ENCODE measurements around the gene RASA3. TPM values are rescaled to one million over a fixed set of nuclear protein-coding genes. Genes with fewer than 3 reads are reported as not detected.
A peak's percentile ranks its signal among the peaks of the same experiment; 100 is the strongest.

RASA3 gene
- total RNA-seq, 3 donors from 2014 or later (not counting 1 experiment from before 2014, with no cell fraction given), result 252 to 277 (median 274) TPM

DNA sequence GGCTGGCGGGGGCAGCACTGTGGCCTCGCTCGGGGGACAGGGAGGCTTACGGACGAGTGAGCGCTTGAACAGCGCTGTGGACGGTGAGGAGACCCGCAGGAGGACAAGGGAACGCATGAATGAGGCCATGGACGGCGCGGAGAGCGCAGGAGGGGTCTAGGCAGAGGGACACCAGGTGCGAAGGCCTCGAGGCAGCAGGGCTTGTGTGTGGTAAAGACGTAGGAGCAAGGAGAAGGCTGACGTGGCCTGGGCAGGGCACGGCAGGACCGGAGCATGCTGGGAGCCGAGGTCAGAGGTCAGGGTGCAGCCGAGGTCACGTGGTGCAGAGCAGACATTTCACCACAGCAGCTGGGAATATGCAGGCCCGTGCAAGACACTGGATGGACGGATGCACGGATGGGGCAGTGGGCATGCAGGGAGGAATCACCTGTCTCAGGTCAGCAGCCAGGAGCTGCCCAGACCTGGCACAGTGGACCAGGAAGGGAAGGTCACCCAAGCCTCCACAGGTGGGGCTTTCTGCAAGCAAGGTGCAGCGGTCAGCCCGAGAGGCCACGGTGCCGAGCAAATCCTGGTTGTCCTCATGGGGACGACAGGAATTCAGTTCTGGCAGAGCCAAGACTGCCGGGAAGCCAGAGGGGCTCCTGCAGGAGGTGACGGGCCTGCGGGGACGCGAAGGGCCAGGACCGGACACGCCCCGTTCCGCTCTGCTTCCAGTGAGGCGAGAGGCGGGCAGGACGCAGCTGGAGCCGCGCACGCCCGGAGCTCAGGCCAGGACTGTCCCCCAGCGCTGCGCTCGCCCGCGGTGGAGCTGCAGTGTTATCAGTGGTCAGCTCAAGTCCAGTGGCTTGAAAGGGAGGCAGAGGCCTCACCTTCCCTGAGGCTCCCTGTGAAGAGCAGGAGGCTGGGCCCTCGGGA lies 72.2 kb downstream of the RASA3 start:
- no peak overlapping the region for H3K27ac ChIP-seq (ENCODE audit: low read length)
- peak overlapping the region; percentile 72 to 87 for H3K27ac Mint-ChIP-seq
- peaks cover 66 to 83% of the 10 kb centered on the region in 2 donors for H3K4me1 Mint-ChIP-seq
- no peaks in the 10 kb centered on the region for H3K9me3 ChIP-seq (ENCODE audit: control insufficient read depth, insufficient read depth, low read length)
- H3K9me3 Mint-ChIP-seq, result no peaks in the 10 kb centered on the region
- H3K36me3 ChIP-seq (ENCODE audit: control insufficient read depth, insufficient read depth, low read length), result peaks cover 38% of the 10 kb centered on the region
- no peaks in the 10 kb centered on the region for H3K27me3 ChIP-seq (ENCODE audit: control insufficient read depth, insufficient read depth, low read length)
- peaks cover 85% of the 10 kb centered on the region for H3K4me1 ChIP-seq (ENCODE audit: control insufficient read depth, insufficient read depth, low read length)
- no peaks in the 10 kb centered on the region for H3K36me3 Mint-ChIP-seq
- no peak for ATAC-seq
- TF ChIP-seq CTCF (IDR thresholded peaks at IDR 0.05), result no peak
- H3K4me3 ChIP-seq (ENCODE audit: low read length), result no peak overlapping the region
- DNase-seq, result no peak
- H3K4me3 Mint-ChIP-seq, result peak overlapping the region; percentile 59
- WGBS (ENCODE audit: insufficient coverage), result 95% methylated on average over 53 of the region's 53 CpGs
- no peaks in the 10 kb centered on the region for H3K27me3 Mint-ChIP-seq (ENCODE audit: low read depth in 2 of 2)
- intact Hi-C loops (cut with micrococcal nuclease), result no loop called here

DNA sequence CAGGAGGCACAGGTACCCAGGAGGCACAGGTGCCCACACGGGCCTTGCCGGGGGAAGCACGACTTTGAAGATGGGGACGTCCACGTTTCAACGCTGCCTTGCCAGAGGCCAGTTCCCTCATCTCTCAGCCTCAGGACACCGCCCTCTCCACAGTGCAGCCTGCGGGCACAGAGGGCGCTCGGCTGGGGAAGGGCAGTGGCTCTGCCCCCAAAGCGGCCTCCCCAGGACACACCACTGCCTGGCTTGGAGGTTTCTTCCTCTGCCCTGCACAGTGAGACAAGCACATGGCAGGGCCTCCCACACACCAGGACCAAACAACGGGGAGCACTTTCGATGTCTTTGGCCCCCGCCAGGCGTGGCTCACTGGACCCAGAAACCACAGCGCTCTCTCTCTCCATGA lies 73.0 kb downstream of the RASA3 start:
- no peak overlapping the region for H3K4me3 ChIP-seq (ENCODE audit: low read length)
- no peaks in the 10 kb centered on the region for H3K9me3 Mint-ChIP-seq
- H3K4me1 Mint-ChIP-seq, result peaks cover 65 to 77% of the 10 kb centered on the region in 2 donors
- intact Hi-C loops (cut with micrococcal nuclease), result no loop called here
- H3K36me3 Mint-ChIP-seq, result no peaks in the 10 kb centered on the region
- WGBS (ENCODE audit: insufficient coverage), result 94% methylated on average over 16 of the region's 16 CpGs
- H3K9me3 ChIP-seq (ENCODE audit: control insufficient read depth, insufficient read depth, low read length), result no peaks in the 10 kb centered on the region
- no peak for DNase-seq
- H3K4me3 Mint-ChIP-seq, result peak overlapping the region; percentile 59
- peaks cover 46% of the 10 kb centered on the region for H3K36me3 ChIP-seq (ENCODE audit: control insufficient read depth, insufficient read depth, low read length)
- H3K4me1 ChIP-seq (ENCODE audit: control insufficient read depth, insufficient read depth, low read length), result peaks cover 84% of the 10 kb centered on the region
- H3K27me3 ChIP-seq (ENCODE audit: control insufficient read depth, insufficient read depth, low read length), result no peaks in the 10 kb centered on the region
- ATAC-seq, result no peak
- no peak for TF ChIP-seq CTCF (IDR thresholded peaks at IDR 0.05)
- H3K27me3 Mint-ChIP-seq (ENCODE audit: low read depth in 2 of 2), result no peaks in the 10 kb centered on the region
- peak overlapping the region; percentile 72 to 87 for H3K27ac Mint-ChIP-seq
- no peak overlapping the region for H3K27ac ChIP-seq (ENCODE audit: low read length)

DNA sequence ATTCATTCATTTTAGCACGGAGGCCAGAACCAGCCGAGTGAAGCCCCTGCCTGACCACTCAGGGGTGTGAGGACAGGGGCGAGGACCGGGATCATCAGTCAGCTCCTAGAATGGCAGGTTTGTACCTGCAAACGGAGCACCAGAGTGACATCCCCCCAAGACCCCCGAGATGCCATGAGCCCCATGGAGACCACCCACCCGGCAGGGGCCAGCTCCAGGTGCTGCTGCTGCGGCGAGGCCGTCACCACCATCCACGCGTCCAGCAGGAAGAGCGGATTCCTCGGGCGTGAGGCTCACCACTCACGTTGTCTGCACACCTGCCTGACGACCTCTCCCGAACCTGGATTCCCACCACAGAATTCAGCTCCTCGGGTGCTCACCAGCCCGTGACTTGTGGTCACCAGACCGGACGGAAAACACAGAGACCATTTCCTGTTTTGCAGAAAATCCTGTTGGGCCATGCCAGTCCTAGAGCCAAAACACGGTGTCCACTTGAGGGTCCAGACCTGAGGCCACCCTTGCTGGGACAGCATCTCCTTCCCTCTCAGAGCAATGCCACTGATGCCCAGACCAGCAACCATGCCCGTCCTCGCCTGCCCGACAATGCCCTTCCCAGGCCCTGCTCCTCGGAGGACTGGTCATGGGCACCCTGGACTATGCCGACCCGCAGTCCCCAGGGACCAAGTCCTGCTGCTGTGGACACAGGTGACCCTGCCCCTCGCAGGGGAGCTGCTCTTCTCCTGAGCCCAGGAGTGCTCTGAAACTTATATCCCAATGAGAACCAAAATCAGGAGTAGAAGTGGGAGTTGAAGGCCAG lies 74.2 kb downstream of the RASA3 start:
- H3K4me3 Mint-ChIP-seq, result peak overlapping the region; percentile 49
- intact Hi-C loops (cut with micrococcal nuclease), result no loop called here
- TF ChIP-seq CTCF (IDR thresholded peaks at IDR 0.05), result no peak
- no peaks in the 10 kb centered on the region for H3K9me3 ChIP-seq (ENCODE audit: control insufficient read depth, insufficient read depth, low read length)
- 81% methylated on average over 30 of the region's 30 CpGs for WGBS (ENCODE audit: insufficient coverage)
- peaks cover 46% of the 10 kb centered on the region for H3K36me3 ChIP-seq (ENCODE audit: control insufficient read depth, insufficient read depth, low read length)
- H3K27ac ChIP-seq (ENCODE audit: low read length), result no peak overlapping the region
- no peak for ATAC-seq
- H3K27me3 Mint-ChIP-seq (ENCODE audit: low read depth in 2 of 2), result no peaks in the 10 kb centered on the region
- no peaks in the 10 kb centered on the region for H3K27me3 ChIP-seq (ENCODE audit: control insufficient read depth, insufficient read depth, low read length)
- no peak for DNase-seq
- no peaks in the 10 kb centered on the region for H3K9me3 Mint-ChIP-seq
- H3K27ac Mint-ChIP-seq, result peak overlapping the region; percentile 72
- peaks cover 62 to 68% of the 10 kb centered on the region in 2 donors for H3K4me1 Mint-ChIP-seq
- H3K4me3 ChIP-seq (ENCODE audit: low read length), result no peak overlapping the region
- no peaks in the 10 kb centered on the region for H3K36me3 Mint-ChIP-seq
- peaks cover 82% of the 10 kb centered on the region for H3K4me1 ChIP-seq (ENCODE audit: control insufficient read depth, insufficient read depth, low read length)

Measured in natural killer cell (primary cell).